Tibial nerve (tissue), 4 donors: ENCODE results near the gene HOXB5. TPM values are rescaled to one million over a fixed set of nuclear protein-coding genes. Genes with fewer than 3 reads are reported as not detected.

ENCODE experiments used
- DNase-seq, 2 donors: peaks; one replicate each; pipeline ENCODE4 v3.0.0-alpha.2; 2019; ENCODE audit warnings: low spot score in 2 of 2
- H3K27ac ChIP-seq, 4 donors: fragments of 200-600 bp; sonication (generic) in 3 of 4; one replicate each; pipeline ENCODE4 v1.5.1; 2017 to 2019; ENCODE audit warnings: mild to moderate bottlenecking in 1 of 4
- H3K27me3 ChIP-seq, 2 donors: fragments of 200-600 bp; sonication (generic) in 1 of 2; one replicate each; pipeline versions ENCODE4 v1.5.1 to v1.6.0; 2017 to 2019
- H3K36me3 ChIP-seq, 3 donors: fragments of 200-600 bp; sonication (generic); one replicate each; pipeline ENCODE4 v1.5.1; 2018 to 2019
- H3K4me1 ChIP-seq, 4 donors: fragments of 200-600 bp; sonication (generic) in 3 of 4; one replicate each; pipeline ENCODE4 v1.5.1; 2017 to 2019
- H3K4me3 ChIP-seq, 4 donors: fragments of 200-600 bp; sonication (generic) in 3 of 4; one replicate each; pipeline ENCODE4 v1.5.1; 2017 to 2019; ENCODE audit warnings: mild to moderate bottlenecking in 1 of 4, moderate library complexity in 1 of 4
- H3K9me3 ChIP-seq, 4 donors: fragments of 200-600 bp; sonication (generic) in 3 of 4; one replicate each; pipeline ENCODE4 v1.5.1; 2017 to 2019
- CTCF ChIP-seq, 5 experiments: fragments of 200-600 bp in 3 of 5; fragments of 450-650 bp in 2 of 5; sonication (generic) in 3 of 5; IDR thresholded peaks; one replicate each; pipeline ENCODE4 v1.5.1; 2016 to 2019; ENCODE audit warnings: antibody characterized with exemption in 5 of 5, mild to moderate bottlenecking in 3 of 5, moderate library complexity in 2 of 5
- EP300 ChIP-seq, 2 donors: sonication (generic); formaldehyde crosslinking; IDR thresholded peaks; one replicate each; pipeline ENCODE4 v1.6.1; 2017; ENCODE audit warnings: antibody characterized with exemption in 2 of 2, mild to moderate bottlenecking in 1 of 2
- POLR2A ChIP-seq, 2 donors: fragments of 450-650 bp; IDR thresholded peaks; one replicate each; pipeline ENCODE4 v1.6.1; 2017; ENCODE audit warnings: antibody characterized with exemption in 2 of 2, mild to moderate bottlenecking in 2 of 2, moderate library complexity in 2 of 2
- WGBS, 2 donors: methylation state at CpG; one replicate each; pipeline ENCODE4 v1.1.5; 2018; 5-methylcytosine and 5-hydroxymethylcytosine counted together
- total RNA-seq, 4 donors: library from RNA; depleted of rRNA; stranded (reverse); fragments of >200 nt; gene quantifications; one replicate each; pipeline ENCODE4 v1.1.0, GENCODE V29; 2016

Gene HOXB5
- total RNA-seq, 4 donors from 2014 or later: 1.6 to 1.8 TPM; not detected in 2

GRCh38 chr17:48636177-48637018 is 42.8 kb upstream of the HOXB5 start:
- TF ChIP-seq EP300 (IDR thresholded peaks at IDR 0.05): no peak
- peak; percentile 18 to 40 (median 23) for TF ChIP-seq CTCF (IDR thresholded peaks at IDR 0.05)
- TF ChIP-seq POLR2A (IDR thresholded peaks at IDR 0.05): no peak
- H3K27me3 ChIP-seq: peaks cover 0 to 100% of the 10 kb centered on the region in 2 donors
- H3K27ac ChIP-seq: no peak overlapping the region
- no peak overlapping the region for H3K4me3 ChIP-seq
- no peaks in the 10 kb centered on the region for H3K36me3 ChIP-seq
- H3K9me3 ChIP-seq: no peaks in the 10 kb centered on the region
- WGBS, 2 donors: 5 to 7% methylated on average over 34 to 36 of the region's 39 CpGs
- peaks cover 0 to 15% (median 2%) of the 10 kb centered on the region in 4 donors for H3K4me1 ChIP-seq
- peak in 1 of 2 donors; percentile 26 for DNase-seq

- WGBS, 2 donors: 56 to 62% methylated on average over 20 of the region's 20 CpGs
- H3K4me1 ChIP-seq: peaks cover 0 to 15% (median 2%) of the 10 kb centered on the region in 4 donors
- H3K4me3 ChIP-seq: no peak overlapping the region
- H3K27ac ChIP-seq: no peak overlapping the region
- no peaks in the 10 kb centered on the region for H3K9me3 ChIP-seq
- no peak for TF ChIP-seq CTCF (IDR thresholded peaks at IDR 0.05)
- no peak for TF ChIP-seq EP300 (IDR thresholded peaks at IDR 0.05)
- no peak for TF ChIP-seq POLR2A (IDR thresholded peaks at IDR 0.05)
- no peak for DNase-seq
- H3K36me3 ChIP-seq: no peaks in the 10 kb centered on the region
- peaks cover 0 to 100% of the 10 kb centered on the region in 2 donors for H3K27me3 ChIP-seq
Observed at GRCh38 chr17:48634493-48635208, 41.1 kb upstream of the HOXB5 start.

DNA sequence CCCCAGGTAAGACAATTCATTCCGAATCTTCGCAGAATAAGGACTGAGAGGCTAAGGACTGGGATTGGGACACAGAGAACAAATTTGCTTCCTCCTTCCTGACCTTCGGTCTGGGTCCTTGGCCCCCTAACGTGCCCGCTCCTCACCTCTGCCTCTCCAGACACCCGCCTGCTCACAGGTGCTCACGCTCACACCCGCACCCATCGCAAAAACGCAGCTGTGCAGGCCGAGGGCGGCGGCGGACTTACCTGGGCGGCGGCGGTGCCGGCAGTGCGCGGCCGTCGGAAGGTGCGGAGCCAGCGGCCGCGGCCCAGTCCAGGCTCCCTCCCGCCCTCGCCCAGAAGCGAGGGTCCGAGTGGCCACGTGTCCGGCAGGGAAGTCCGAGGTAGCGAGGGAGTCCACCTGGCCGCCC is 39.7 kb upstream of the HOXB5 start:
- H3K4me3 ChIP-seq: no peak overlapping the region
- peaks cover 0 to 15% (median 2%) of the 10 kb centered on the region in 4 donors for H3K4me1 ChIP-seq
- no peaks in the 10 kb centered on the region for H3K36me3 ChIP-seq
- no peak for DNase-seq
- peaks cover 0 to 100% of the 10 kb centered on the region in 2 donors for H3K27me3 ChIP-seq
- TF ChIP-seq EP300 (IDR thresholded peaks at IDR 0.05) (no peak), POLR2A (IDR thresholded peaks at IDR 0.05) (no peak), CTCF (IDR thresholded peaks at IDR 0.05) (no peak)
- no peak overlapping the region for H3K27ac ChIP-seq
- WGBS, 2 donors: 37 to 38% methylated on average over 33 to 34 of the region's 35 CpGs
- H3K9me3 ChIP-seq: no peaks in the 10 kb centered on the region

DNA sequence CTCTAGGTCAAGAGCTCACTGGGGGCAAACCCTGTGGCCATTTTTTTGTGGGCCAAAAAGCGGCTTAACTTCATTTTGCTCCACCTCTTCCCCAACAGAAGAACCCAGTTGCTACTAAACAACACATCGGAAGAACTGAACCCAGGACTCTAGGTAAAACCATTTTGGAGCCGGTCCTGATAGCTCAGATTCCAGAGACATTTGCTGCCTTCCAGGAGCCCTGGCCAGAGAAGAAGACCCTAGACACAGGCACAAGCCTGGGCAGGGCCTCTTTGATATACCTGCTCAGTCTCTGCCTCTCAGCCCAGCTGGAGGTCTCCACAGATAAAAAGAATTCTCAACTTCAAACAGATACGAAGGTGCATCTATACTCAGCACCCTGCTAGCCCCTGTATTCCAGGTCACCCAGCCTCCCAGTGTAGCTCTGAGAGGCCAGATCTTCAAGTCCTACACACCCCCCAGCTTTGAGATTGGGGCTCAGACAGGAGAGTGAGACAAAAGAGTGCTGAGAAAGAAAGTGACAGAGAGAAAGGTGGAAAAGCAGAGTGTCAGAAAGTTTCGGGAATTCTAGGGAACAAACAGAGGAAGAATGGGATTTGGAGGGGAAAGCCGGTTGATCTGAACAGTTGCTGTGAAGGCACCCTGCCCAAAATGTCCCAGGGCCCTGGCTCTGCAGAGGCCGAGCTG is 39.1 kb upstream of the HOXB5 start:
- Histone ChIP-seq H3K27me3 (peaks cover 0 to 100% of the 10 kb centered on the region in 2 donors), H3K36me3 (no peaks in the 10 kb centered on the region), H3K9me3 (no peaks in the 10 kb centered on the region), H3K4me1 (peaks cover 0 to 15% (median 2%) of the 10 kb centered on the region in 4 donors), H3K27ac (no peak overlapping the region), H3K4me3 (no peak overlapping the region)
- WGBS, 2 donors: 62 to 66% methylated on average over 7 of the region's 7 CpGs
- DNase-seq: no peak
- TF ChIP-seq EP300 (IDR thresholded peaks at IDR 0.05) (no peak), POLR2A (IDR thresholded peaks at IDR 0.05) (no peak), CTCF (IDR thresholded peaks at IDR 0.05) (no peak)
